ENCODE results near the gene DGCR2. TPM values are rescaled to one million over a fixed set of nuclear protein-coding genes. Genes with fewer than 3 reads are reported as not detected.
"Not testable (repeated sequence)": the region's sequence is repeated elsewhere in the genome, so short reads cannot be mapped to it uniquely, and the experiment has no call there.

DGCR2 gene
- total RNA-seq, 1 experiment from 2014 or later, result 41.1 TPM

GRCh38 chr22:18990355-18991137, 131.7 kb downstream of the DGCR2 start:
- Histone ChIP-seq H3K4me1 (ENCODE audit: insufficient read depth, low read length, poor library complexity, severe bottlenecking) (no peaks in the 10 kb centered on the region), H3K27me3 (replicated peaks; ENCODE audit: insufficient read depth, low read depth, low read length, poor library complexity) (no peaks in the 10 kb centered on the region), H3K36me3 (ENCODE audit: insufficient read depth, low read length, poor library complexity, severe bottlenecking) (no peaks in the 10 kb centered on the region), H3K9me3 (ENCODE audit: low read depth, low read length, poor library complexity, severe bottlenecking) (no peaks in the 10 kb centered on the region), H3K27ac (ENCODE audit: low read depth, low read length, poor library complexity, severe bottlenecking) (no peak overlapping the region), H3K4me3 (ENCODE audit: low read depth, low read length, poor library complexity, severe bottlenecking) (no peak overlapping the region)
- CTCF ChIA-PET, result no interaction called here
- BruUV-seq (replicated peaks), result no TSS peak
- POLR2A ChIA-PET (ENCODE audit: low non-redundant PET), result no interaction called here
- DNase-seq (ENCODE audit: low spot score), result no peak
- intact Hi-C loops (cut with micrococcal nuclease; ENCODE audit: unreplicated experiment), result no loop called here
- TF ChIP-seq CTCF (conservative IDR thresholded peaks at IDR 0.05; ENCODE audit: low read depth, low read length), result no peak
- no peak for TF ChIP-seq EZH2 (IDR thresholded peaks at IDR 0.05; ENCODE audit: borderline replicate concordance, low read depth, low read length, poor library complexity, severe bottlenecking)

GRCh38 chr22:18988958-18989357, 133.3 kb downstream of the DGCR2 start:
- no TSS peak for BruUV-seq (replicated peaks)
- Histone ChIP-seq H3K27ac (ENCODE audit: low read depth, low read length, poor library complexity, severe bottlenecking) (no peak overlapping the region), H3K4me1 (ENCODE audit: insufficient read depth, low read length, poor library complexity, severe bottlenecking) (no peaks in the 10 kb centered on the region), H3K9me3 (ENCODE audit: low read depth, low read length, poor library complexity, severe bottlenecking) (no peaks in the 10 kb centered on the region), H3K4me3 (ENCODE audit: low read depth, low read length, poor library complexity, severe bottlenecking) (no peak overlapping the region), H3K27me3 (replicated peaks; ENCODE audit: insufficient read depth, low read depth, low read length, poor library complexity) (no peaks in the 10 kb centered on the region), H3K36me3 (ENCODE audit: insufficient read depth, low read length, poor library complexity, severe bottlenecking) (no peaks in the 10 kb centered on the region)
- ChIA-PET CTCF (no interaction called here), POLR2A (ENCODE audit: low non-redundant PET) (no interaction called here)
- no peak for TF ChIP-seq EZH2 (IDR thresholded peaks at IDR 0.05; ENCODE audit: borderline replicate concordance, low read depth, low read length, poor library complexity, severe bottlenecking)
- TF ChIP-seq CTCF (conservative IDR thresholded peaks at IDR 0.05; ENCODE audit: low read depth, low read length), result no peak
- DNase-seq (ENCODE audit: low spot score), result no peak
- intact Hi-C loops (cut with micrococcal nuclease; ENCODE audit: unreplicated experiment), result loop anchor here (10.0 kb wide), 1 partner anchor 56 kb away; no protein-coding TSS in a partner anchor

GRCh38 chr22:18987765-18988164, 134.4 kb downstream of the DGCR2 start:
- peak; percentile 46 for DNase-seq (ENCODE audit: low spot score)
- intact Hi-C loops (cut with micrococcal nuclease; ENCODE audit: unreplicated experiment), result loop anchor here (10.0 kb wide), 1 partner anchor 57 kb away; no protein-coding TSS in a partner anchor
- CTCF ChIA-PET, result no interaction called here

GRCh38 chr22:18987114-18987513, 135.1 kb downstream of the DGCR2 start:
- BruUV-seq (replicated peaks); CTCF ChIA-PET: not testable (repeated sequence)

More at GRCh38 chr22:18987765-18988164, 134.4 kb downstream of the DGCR2 start:
- peak; percentile 56 for TF ChIP-seq CTCF (conservative IDR thresholded peaks at IDR 0.05; ENCODE audit: low read depth, low read length)
- no peak for TF ChIP-seq EZH2 (IDR thresholded peaks at IDR 0.05; ENCODE audit: borderline replicate concordance, low read depth, low read length, poor library complexity, severe bottlenecking)
- Histone ChIP-seq H3K27me3 (replicated peaks; ENCODE audit: insufficient read depth, low read depth, low read length, poor library complexity) (no peaks in the 10 kb centered on the region), H3K27ac (ENCODE audit: low read depth, low read length, poor library complexity, severe bottlenecking) (no peak overlapping the region), H3K9me3 (ENCODE audit: low read depth, low read length, poor library complexity, severe bottlenecking) (no peaks in the 10 kb centered on the region), H3K4me1 (ENCODE audit: insufficient read depth, low read length, poor library complexity, severe bottlenecking) (no peaks in the 10 kb centered on the region), H3K4me3 (ENCODE audit: low read depth, low read length, poor library complexity, severe bottlenecking) (no peak overlapping the region), H3K36me3 (ENCODE audit: insufficient read depth, low read length, poor library complexity, severe bottlenecking) (no peaks in the 10 kb centered on the region)
- no TSS peak for BruUV-seq (replicated peaks)
- POLR2A ChIA-PET (ENCODE audit: low non-redundant PET), result no interaction called here

More at GRCh38 chr22:18987114-18987513, 135.1 kb downstream of the DGCR2 start:
- H3K9me3 ChIP-seq (ENCODE audit: low read depth, low read length, poor library complexity, severe bottlenecking); H3K36me3 ChIP-seq (ENCODE audit: insufficient read depth, low read length, poor library complexity, severe bottlenecking); H3K4me1 ChIP-seq (ENCODE audit: insufficient read depth, low read length, poor library complexity, severe bottlenecking); H3K27ac ChIP-seq (ENCODE audit: low read depth, low read length, poor library complexity, severe bottlenecking); H3K4me3 ChIP-seq (ENCODE audit: low read depth, low read length, poor library complexity, severe bottlenecking); DNase-seq (ENCODE audit: low spot score); H3K27me3 ChIP-seq (replicated peaks; ENCODE audit: insufficient read depth, low read depth, low read length, poor library complexity); POLR2A ChIA-PET (ENCODE audit: low non-redundant PET): not testable (repeated sequence)
- intact Hi-C loops (cut with micrococcal nuclease; ENCODE audit: unreplicated experiment), result loop anchor here (10.0 kb wide), 1 partner anchor 58 kb away; no protein-coding TSS in a partner anchor
